Fibroblast of pulmonary artery (primary cell): ENCODE data around the gene PTPRE.
A peak's percentile ranks its signal among the peaks of the same experiment; 100 is the strongest.

Source experiments
- DNase-seq: peaks from one replicate; pipeline ENCODE4 v3.0.0-alpha.2; 2010; ENCODE audit warnings: low read depth
- H3K4me3 ChIP-seq: replicated peaks from 2 replicates; pipeline ENCODE4 v1.5.1; 2011; ENCODE audit warnings: low read depth, mild to moderate bottlenecking, control low read depth, low read length, moderate library complexity
- TF ChIP-seq, protein P1 (sequence below): IDR thresholded peaks from 2 replicates; pipeline ENCODE4 v1.5.1; 2011; ENCODE audit warnings: mild to moderate bottlenecking, control low read depth, low read length, inconsistent platforms; ENCODE audit errors: missing control alignments

PTPRE gene

DNA sequence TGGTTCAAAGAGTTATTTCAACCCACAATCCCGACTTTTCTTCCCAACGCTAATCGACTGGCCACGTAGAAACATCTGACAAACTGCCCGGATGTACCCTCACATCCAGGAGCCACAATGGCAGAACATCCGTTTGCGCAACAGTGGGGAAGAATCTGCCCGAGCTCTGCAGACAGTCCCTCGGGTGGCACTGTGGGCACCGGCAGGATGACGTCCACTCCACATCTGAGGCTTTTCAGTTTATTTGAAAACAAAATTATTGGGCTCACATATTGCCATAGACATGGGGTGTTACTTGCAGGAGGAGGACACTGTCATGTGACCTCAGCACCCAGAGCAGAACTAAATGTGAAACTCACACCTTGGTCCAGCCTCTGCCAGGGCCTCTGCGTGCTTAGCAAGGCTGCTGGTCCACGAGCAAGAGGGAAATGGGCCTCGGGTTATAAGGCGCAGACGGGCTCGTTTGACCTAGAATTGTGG lies 135.3 kb downstream of the PTPRE start:
- TF ChIP-seq, protein P1, sequence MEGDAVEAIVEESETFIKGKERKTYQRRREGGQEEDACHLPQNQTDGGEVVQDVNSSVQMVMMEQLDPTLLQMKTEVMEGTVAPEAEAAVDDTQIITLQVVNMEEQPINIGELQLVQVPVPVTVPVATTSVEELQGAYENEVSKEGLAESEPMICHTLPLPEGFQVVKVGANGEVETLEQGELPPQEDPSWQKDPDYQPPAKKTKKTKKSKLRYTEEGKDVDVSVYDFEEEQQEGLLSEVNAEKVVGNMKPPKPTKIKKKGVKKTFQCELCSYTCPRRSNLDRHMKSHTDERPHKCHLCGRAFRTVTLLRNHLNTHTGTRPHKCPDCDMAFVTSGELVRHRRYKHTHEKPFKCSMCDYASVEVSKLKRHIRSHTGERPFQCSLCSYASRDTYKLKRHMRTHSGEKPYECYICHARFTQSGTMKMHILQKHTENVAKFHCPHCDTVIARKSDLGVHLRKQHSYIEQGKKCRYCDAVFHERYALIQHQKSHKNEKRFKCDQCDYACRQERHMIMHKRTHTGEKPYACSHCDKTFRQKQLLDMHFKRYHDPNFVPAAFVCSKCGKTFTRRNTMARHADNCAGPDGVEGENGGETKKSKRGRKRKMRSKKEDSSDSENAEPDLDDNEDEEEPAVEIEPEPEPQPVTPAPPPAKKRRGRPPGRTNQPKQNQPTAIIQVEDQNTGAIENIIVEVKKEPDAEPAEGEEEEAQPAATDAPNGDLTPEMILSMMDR = no peak
- no peak for DNase-seq

DNA sequence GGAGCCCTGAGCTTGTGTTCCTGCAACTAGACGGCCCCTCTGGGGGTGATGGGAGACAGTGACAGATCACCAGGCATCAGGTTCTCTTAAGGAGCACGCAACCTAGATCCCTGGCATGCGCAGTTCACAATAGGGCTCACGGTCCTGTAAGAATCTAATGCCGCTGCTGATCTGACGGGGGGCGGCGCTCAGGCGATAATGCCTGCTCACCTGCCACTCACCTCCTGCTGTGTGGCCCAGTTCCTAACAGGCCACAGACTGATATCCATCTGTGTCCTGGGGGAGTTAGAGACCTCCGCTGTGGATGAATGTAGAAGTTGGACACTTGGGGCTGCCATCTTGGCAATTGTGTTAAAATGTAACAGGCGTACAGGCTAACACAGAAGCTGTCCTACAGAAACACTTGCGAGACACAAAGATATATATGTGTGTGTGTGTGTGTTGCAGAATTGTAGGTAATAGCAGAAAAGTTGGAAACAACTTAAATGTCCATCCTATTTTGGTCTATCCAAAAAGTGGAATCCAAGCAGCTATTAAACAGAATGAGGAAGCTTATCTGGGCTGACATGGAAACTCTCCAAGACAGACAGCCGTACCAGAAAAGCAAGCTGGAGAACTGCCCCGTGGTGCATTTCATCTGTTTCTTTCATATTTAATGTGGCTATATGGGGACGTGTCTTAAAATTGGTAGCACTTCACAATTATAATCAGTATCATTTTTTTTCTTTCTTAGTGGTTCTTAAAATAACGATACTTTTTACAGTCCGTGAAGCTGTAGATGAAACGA lies 136.5 kb downstream of the PTPRE start:
- TF ChIP-seq, protein P1 = no peak
- no peak overlapping the region for H3K4me3 ChIP-seq
- DNase-seq = peak; percentile 14

More for the DNA sequence above, 135.3 kb downstream of the PTPRE start:
- H3K4me3 ChIP-seq = no peak overlapping the region

DNA sequence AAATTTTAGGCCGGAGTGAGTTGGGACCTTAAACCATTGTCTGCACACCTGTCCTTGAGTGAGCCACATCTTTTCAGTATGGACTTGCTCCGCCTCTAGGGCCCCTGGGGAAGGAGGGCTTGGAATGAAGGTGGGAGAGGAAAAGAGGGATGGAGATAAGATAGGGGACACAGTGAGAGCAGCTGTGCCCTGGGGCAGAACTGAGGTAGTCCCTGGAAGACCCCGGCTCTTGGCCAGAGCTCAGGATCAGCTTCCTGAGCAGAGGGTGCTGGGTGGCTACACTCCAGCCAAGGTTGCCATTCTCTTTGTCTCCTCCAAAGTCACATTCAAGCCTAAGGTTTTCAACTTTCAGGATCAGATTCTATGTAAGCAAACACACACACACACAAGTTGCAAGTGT lies 137.3 kb downstream of the PTPRE start:
- DNase-seq = no peak
- TF ChIP-seq, protein P1 = no peak
- H3K4me3 ChIP-seq = no peak overlapping the region

DNA sequence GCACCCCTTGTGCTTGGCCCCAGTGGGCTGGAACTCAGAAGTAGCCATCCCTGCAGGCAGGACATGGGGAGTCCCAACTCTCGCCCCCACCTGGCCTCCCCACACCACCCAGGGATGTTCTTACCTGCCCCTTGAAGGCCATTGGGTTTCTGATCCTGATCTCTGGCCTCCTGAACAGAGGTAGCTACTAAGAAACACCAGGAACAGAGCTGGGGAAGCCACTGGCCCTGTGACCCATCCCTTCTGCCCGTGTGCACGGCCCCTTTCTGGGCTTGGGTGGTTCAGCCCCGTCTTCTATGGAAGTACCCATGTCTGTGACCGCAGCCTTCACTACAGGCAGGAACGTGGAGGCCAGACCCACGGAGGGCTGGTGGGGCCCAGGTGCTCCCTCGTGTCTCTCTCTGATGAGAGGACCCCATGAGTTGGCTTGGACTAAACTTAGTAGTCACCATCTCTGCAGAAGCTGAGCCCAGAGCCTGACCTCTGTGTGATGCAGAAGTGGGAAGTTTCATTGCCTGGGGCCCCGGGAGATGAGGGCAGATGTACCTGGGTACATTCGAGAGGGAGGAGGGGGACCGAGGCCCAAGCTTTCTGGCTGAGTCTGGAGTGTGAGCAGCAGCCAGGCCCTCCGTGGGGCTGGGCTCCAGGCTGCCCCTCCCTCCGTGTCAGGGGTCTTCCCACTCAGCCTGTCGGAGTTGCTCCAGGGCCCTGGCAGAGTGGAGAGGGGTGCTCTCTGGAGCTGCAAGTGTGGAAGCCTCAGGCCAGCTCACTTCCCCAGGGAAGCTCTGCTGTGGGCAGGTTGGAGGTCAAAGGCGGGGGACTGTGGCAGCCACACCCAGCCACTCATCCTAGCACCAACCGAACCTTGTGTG lies 138.3 kb downstream of the PTPRE start:
- TF ChIP-seq, protein P1 = no peak
- no peak overlapping the region for H3K4me3 ChIP-seq
- no peak for DNase-seq

DNA sequence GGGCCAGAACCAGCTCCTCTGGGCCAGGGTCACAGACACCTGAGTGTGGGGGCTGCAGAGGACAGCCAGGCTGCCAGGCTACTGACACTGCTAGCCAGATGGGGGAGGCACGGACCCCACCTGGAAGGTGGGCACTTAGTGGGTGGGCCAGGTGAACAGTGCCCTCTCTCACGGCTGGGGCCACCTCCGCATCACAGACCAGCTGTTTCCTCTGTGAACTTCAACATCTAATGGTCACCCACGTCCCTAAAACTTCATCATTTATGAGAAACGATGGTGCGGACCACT lies 138.9 kb downstream of the PTPRE start:
- DNase-seq = no peak
- TF ChIP-seq, protein P1 = no peak
- H3K4me3 ChIP-seq = no peak overlapping the region

DNA sequence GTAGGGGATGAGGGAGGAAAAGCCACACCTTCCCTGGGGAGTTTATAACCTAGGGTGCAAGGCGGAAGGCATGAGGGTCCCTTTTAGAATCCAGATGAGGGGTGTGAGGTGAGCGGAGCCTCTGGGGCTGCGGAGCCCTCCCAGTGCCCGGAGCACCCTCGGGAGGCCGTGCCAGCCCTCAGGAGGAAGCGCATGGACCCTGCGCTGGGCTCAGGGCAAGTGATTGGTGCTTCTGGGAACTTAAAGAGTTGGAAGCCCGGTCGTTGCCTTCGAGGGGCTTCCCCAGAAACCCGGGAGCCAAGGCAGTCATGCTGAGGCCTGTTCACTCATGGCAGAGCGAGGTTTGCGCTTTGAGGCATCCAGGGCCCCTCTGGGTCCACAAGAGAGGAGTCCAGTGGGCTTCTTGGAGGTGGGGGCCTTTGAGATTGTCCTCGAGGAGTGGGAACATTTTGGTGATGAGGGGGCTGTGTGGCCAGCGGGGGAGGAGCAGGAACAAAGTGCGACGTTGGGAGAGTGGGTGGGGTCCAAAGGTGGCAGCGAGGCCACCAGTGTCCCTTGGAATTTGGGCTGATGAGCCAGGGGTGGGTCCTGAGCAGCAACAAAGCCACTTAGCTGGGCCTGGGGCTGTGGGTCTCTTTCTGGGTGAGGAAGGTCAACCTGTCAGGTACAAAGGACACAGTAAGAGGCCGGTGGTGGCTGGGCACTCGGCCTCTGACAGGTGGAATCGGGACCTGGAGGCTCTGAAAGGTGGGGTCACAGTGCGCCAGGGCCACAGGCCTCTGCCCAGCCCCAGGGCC lies 139.5 kb downstream of the PTPRE start:
- H3K4me3 ChIP-seq = no peak overlapping the region
- no peak for DNase-seq
- TF ChIP-seq, protein P1 = no peak
